Vagina (tissue), 2 donors: ENCODE measurements around the gene ZNF423. TPM values are rescaled to one million over a fixed set of nuclear protein-coding genes. Genes with fewer than 3 reads are reported as not detected.
A peak's percentile ranks its signal among the peaks of the same experiment; 100 is the strongest.

Experiments
- DNase-seq, 2 donors: peaks; one replicate each; pipeline ENCODE4 v3.0.0-alpha.2; 2017; ENCODE audit errors: extremely low spot score in 2 of 2
- H3K27ac ChIP-seq: fragments of 200-600 bp; sonication (generic); one replicate; pipeline ENCODE4 v1.5.1; 2019
- H3K27me3 ChIP-seq: fragments of 200-600 bp; sonication (generic); one replicate; pipeline ENCODE4 v1.5.1; 2019
- H3K36me3 ChIP-seq, 2 donors: fragments of 200-600 bp; sonication (generic); one replicate each; pipeline ENCODE4 v1.5.1; 2017 to 2019
- H3K4me1 ChIP-seq: fragments of 200-600 bp; sonication (generic); one replicate; pipeline ENCODE4 v1.5.1; 2019
- H3K4me3 ChIP-seq, 2 donors: fragments of 200-600 bp; sonication (generic); 1 replicate in 1 of 2; 2 replicates in 1 of 2; pipeline ENCODE4 v1.5.1; 2016 to 2019
- H3K9me3 ChIP-seq: fragments of 200-600 bp; sonication (generic); one replicate; pipeline ENCODE4 v1.5.1; 2019
- CTCF ChIP-seq, 3 experiments: fragments of 450-650 bp in 2 of 3; fragments of 200-600 bp in 1 of 3; sonication (generic) in 1 of 3; IDR thresholded peaks; one replicate each; pipeline ENCODE4 v1.5.1; 2017 to 2019; ENCODE audit warnings: antibody characterized with exemption in 3 of 3, mild to moderate bottlenecking in 2 of 3, moderate library complexity in 2 of 3
- POLR2A ChIP-seq, 2 donors: fragments of 450-650 bp; IDR thresholded peaks; one replicate each; pipeline ENCODE4 v1.6.1; 2017; ENCODE audit warnings: antibody characterized with exemption in 2 of 2, mild to moderate bottlenecking in 2 of 2, moderate library complexity in 2 of 2
- POLR2AphosphoS5 ChIP-seq, 2 donors: sonication (generic); formaldehyde crosslinking; IDR thresholded peaks; one replicate each; pipeline ENCODE4 v1.9.0; 2017; ENCODE audit warnings: antibody characterized with exemption in 2 of 2, mild to moderate bottlenecking in 2 of 2, low read depth in 1 of 2; ENCODE audit not compliant: insufficient read depth in 1 of 2
- intact Hi-C: fragments of 100-400 bp; cut with DNase I; formaldehyde crosslinking; loops from one replicate; pipeline ENCODE4 v1.15.1; 2023
- total RNA-seq: library from RNA; depleted of rRNA; stranded (reverse); fragments of >200 nt; gene quantifications from one replicate; pipeline ENCODE4 v1.2.3, GENCODE V29; 2016

The ZNF423 gene
- total RNA-seq, 1 donor from 2014 or later, result 10.3 TPM

GRCh38 chr16:49527611-49528010, 328.3 kb downstream of the ZNF423 start:
- peak overlapping the region; percentile 36 for H3K27ac ChIP-seq
- H3K9me3 ChIP-seq, result no peaks in the 10 kb centered on the region
- TF ChIP-seq POLR2AphosphoS5 (IDR thresholded peaks at IDR 0.05; ENCODE audit: insufficient read depth in 1 of 2, low read depth in 1 of 2) (no peak), CTCF (IDR thresholded peaks at IDR 0.05) (no peak), POLR2A (IDR thresholded peaks at IDR 0.05) (no peak)
- intact Hi-C loops, result no loop called here
- peak overlapping the region; percentile 37 to 38 for H3K4me3 ChIP-seq
- no peaks in the 10 kb centered on the region for H3K36me3 ChIP-seq
- no peak for DNase-seq
- H3K27me3 ChIP-seq, result no peaks in the 10 kb centered on the region
- peaks cover 15% of the 10 kb centered on the region for H3K4me1 ChIP-seq

- H3K4me3 ChIP-seq, result no peak overlapping the region
These were observed 329.0 kb downstream of the ZNF423 start for GRCh38 chr16:49526860-49527365.

GRCh38 chr16:49524947-49525315, 331.0 kb downstream of the ZNF423 start:
- TF ChIP-seq CTCF (IDR thresholded peaks at IDR 0.05), result no peak
- TF ChIP-seq POLR2AphosphoS5 (IDR thresholded peaks at IDR 0.05; ENCODE audit: insufficient read depth in 1 of 2, low read depth in 1 of 2), result no peak
- TF ChIP-seq POLR2A (IDR thresholded peaks at IDR 0.05), result no peak
- H3K27me3 ChIP-seq, result no peaks in the 10 kb centered on the region
- H3K4me3 ChIP-seq, result no peak overlapping the region
- H3K27ac ChIP-seq, result no peak overlapping the region
- H3K4me1 ChIP-seq, result peaks cover 15% of the 10 kb centered on the region
- H3K36me3 ChIP-seq, result no peaks in the 10 kb centered on the region
- H3K9me3 ChIP-seq, result no peaks in the 10 kb centered on the region
- DNase-seq, result no peak
- intact Hi-C loops, result no loop called here

More at GRCh38 chr16:49526860-49527365, 329.0 kb downstream of the ZNF423 start:
- H3K36me3 ChIP-seq, result no peaks in the 10 kb centered on the region
- no peak for TF ChIP-seq POLR2AphosphoS5 (IDR thresholded peaks at IDR 0.05; ENCODE audit: insufficient read depth in 1 of 2, low read depth in 1 of 2)
- TF ChIP-seq CTCF (IDR thresholded peaks at IDR 0.05), result no peak
- no peak for TF ChIP-seq POLR2A (IDR thresholded peaks at IDR 0.05)
- no peaks in the 10 kb centered on the region for H3K9me3 ChIP-seq
- H3K27me3 ChIP-seq, result no peaks in the 10 kb centered on the region
- H3K27ac ChIP-seq, result no peak overlapping the region
- intact Hi-C loops, result no loop called here
- no peak for DNase-seq
- H3K4me1 ChIP-seq, result peaks cover 15% of the 10 kb centered on the region

- H3K4me3 ChIP-seq, result no peak overlapping the region
- no peaks in the 10 kb centered on the region for H3K9me3 ChIP-seq
- no peaks in the 10 kb centered on the region for H3K27me3 ChIP-seq
- no peak overlapping the region for H3K27ac ChIP-seq
- peaks cover 15% of the 10 kb centered on the region for H3K4me1 ChIP-seq
- intact Hi-C loops, result no loop called here
- no peak for DNase-seq
- no peaks in the 10 kb centered on the region for H3K36me3 ChIP-seq
- no peak for TF ChIP-seq CTCF (IDR thresholded peaks at IDR 0.05)
- TF ChIP-seq POLR2AphosphoS5 (IDR thresholded peaks at IDR 0.05; ENCODE audit: insufficient read depth in 1 of 2, low read depth in 1 of 2), result no peak
- no peak for TF ChIP-seq POLR2A (IDR thresholded peaks at IDR 0.05)
These were observed 331.5 kb downstream of the ZNF423 start for GRCh38 chr16:49524216-49524946.
